OCI-LY7 (cell line): ENCODE data around the gene SIPA1L3. TPM values are rescaled to one million over a fixed set of nuclear protein-coding genes. Genes with fewer than 3 reads are reported as not detected.

Experiments
- BruUV-seq: library from RNA; stranded (reverse); fragments of 400-500 nt; replicated peaks from 2 replicates; lab custom pipeline; 2021; lab: Mats Ljungman, UMichigan
- CTCF ChIA-PET: fragments of 300-600 bp; sonication (Branson Sonifier 250); formaldehyde crosslinking; loops from one replicate; lab custom pipeline; 2022; ENCODE audit warnings: antibody characterized with exemption; ENCODE audit not compliant: unreplicated experiment; lab: Charles Lee
- POLR2A ChIA-PET: fragments of 300-600 bp; sonication (Branson Sonifier 250); formaldehyde crosslinking; loops from one replicate; lab custom pipeline; 2022; ENCODE audit warnings: antibody characterized with exemption; lab: Charles Lee
- DNase-seq: peaks from one replicate; pipeline ENCODE4 v3.0.0-alpha.2; 2015; ENCODE audit warnings: low spot score
- H2AFZ ChIP-seq: fragments of 200-600 bp; sonication (generic), shearing (Covaris generic); 2 replicates; pipeline ENCODE4 v1.6.1; 2014; ENCODE audit warnings: mild to moderate bottlenecking, antibody characterized with exemption, low read length, moderate library complexity
- H3K27ac ChIP-seq: fragments of 200-600 bp; sonication (generic); 2 replicates; pipeline ENCODE4 v1.5.1; 2014; ENCODE audit warnings: mixed run types, low read depth, mild to moderate bottlenecking, moderate library complexity, low read length, inconsistent platforms; ENCODE audit not compliant: poor library complexity, severe bottlenecking
- H3K36me3 ChIP-seq: fragments of 200-600 bp; sonication (generic); 2 replicates; pipeline ENCODE4 v1.6.1; 2014; ENCODE audit warnings: mild to moderate bottlenecking, antibody characterized with exemption, low read length, moderate library complexity, mixed read lengths; ENCODE audit not compliant: insufficient read depth
- H3K4me1 ChIP-seq: fragments of 200-600 bp; sonication (generic); 2 replicates; pipeline ENCODE4 v1.5.1; 2014; ENCODE audit warnings: mild to moderate bottlenecking, low read length; ENCODE audit not compliant: insufficient read depth, poor library complexity, severe bottlenecking
- H3K4me2 ChIP-seq: fragments of 200-600 bp; sonication (generic); 2 replicates; pipeline ENCODE4 v1.6.1; 2014; ENCODE audit warnings: mild to moderate bottlenecking, low read length
- H3K4me3 ChIP-seq: fragments of 200-600 bp; sonication (generic); 2 replicates; pipeline ENCODE4 v1.5.1; 2014; ENCODE audit warnings: mild to moderate bottlenecking, low read depth, low read length; ENCODE audit not compliant: poor library complexity, severe bottlenecking
- H3K79me2 ChIP-seq: fragments of 200-600 bp; sonication (generic); 2 replicates; pipeline ENCODE4 v1.6.1; 2016; ENCODE audit warnings: low read depth, mild to moderate bottlenecking, low read length, moderate library complexity, mixed read lengths; ENCODE audit not compliant: insufficient read depth
- H3K9me2 ChIP-seq: fragments of 200-600 bp; sonication (generic); 2 replicates; pipeline ENCODE4 v1.6.1; 2016; ENCODE audit warnings: mild to moderate bottlenecking, low read length, mixed read lengths; ENCODE audit not compliant: insufficient read depth
- H3K9me3 ChIP-seq: fragments of 200-600 bp; sonication (generic); 2 replicates; pipeline ENCODE4 v1.6.1; 2014; ENCODE audit warnings: mild to moderate bottlenecking, mixed run types, low read length, mixed read lengths
- H4K20me1 ChIP-seq: fragments of 200-600 bp; sonication (generic); 2 replicates; pipeline ENCODE4 v1.6.1; 2014; ENCODE audit warnings: mild to moderate bottlenecking, antibody characterized with exemption, low read length, moderate library complexity, mixed read lengths; ENCODE audit not compliant: insufficient read depth
- EZH2phosphoT487 ChIP-seq: fragments of 200-600 bp; sonication (generic); IDR thresholded peaks from 2 replicates; pipeline ENCODE4 v1.6.1; 2018; ENCODE audit warnings: low read depth, borderline replicate concordance, mild to moderate bottlenecking, mixed run types, antibody characterized with exemption, low read length, moderate library complexity, mixed read lengths
- intact Hi-C: fragments of 100-400 bp; cut with micrococcal nuclease; formaldehyde crosslinking; loops from one replicate; pipeline ENCODE4 v1.10.0; 2022; ENCODE audit not compliant: unreplicated experiment
- total RNA-seq, 2 experiments: library from RNA; depleted of rRNA in 1 of 2; stranded (reverse); fragments of >200 nt in 1 of 2; shearing (Covaris generic) in 1 of 2; gene quantifications; 2 replicates each; pipeline ENCODE4 v1.2.3, GENCODE V29; 2014 to 2022
- TF ChIP-seq, protein P1 (sequence below): fragments of 200-600 bp; sonication (generic); conservative IDR thresholded peaks from 2 replicates; pipeline ENCODE4 v1.5.1; 2014; ENCODE audit warnings: mild to moderate bottlenecking, antibody characterized with exemption, low read length, moderate library complexity, mixed read lengths

The SIPA1L3 gene
- total RNA-seq, 2 experiments from 2014 or later = 21.2 to 84.4 TPM

DNA sequence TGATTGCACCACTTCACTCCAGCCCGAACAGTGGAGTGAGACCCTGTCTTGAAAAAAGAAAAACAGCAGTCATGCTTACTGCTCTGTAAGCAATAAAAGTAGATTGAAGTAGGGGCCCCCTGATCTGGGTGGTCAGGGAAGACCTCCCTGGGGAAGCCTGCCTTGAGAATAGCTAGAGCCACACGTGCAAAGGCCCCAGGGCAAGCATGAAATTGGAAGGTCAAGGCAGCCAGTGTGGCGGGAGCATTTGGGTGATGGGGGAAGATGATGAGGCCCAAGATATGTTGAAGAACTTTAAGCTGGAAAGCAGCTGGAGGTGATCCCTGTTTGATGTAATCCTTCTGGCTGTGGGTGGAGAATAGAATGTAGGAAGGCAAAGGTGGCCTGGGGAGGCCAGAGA is 104.4 kb downstream of the SIPA1L3 start:
- Histone ChIP-seq H3K4me2 (no peak overlapping the region), H4K20me1 (no peaks in the 10 kb centered on the region), H3K36me3 (no peaks in the 10 kb centered on the region), H3K9me3 (no peaks in the 10 kb centered on the region), H3K27ac (no peak overlapping the region), H3K79me2 (peaks cover 5% of the 10 kb centered on the region; the same call in 1 of the 2 replicates), H3K4me1 (peaks cover 51% of the 10 kb centered on the region), H2AFZ (no peak overlapping the region), H3K9me2 (no peaks in the 10 kb centered on the region), H3K4me3 (no peak overlapping the region)
- POLR2A ChIA-PET = interaction anchor here (0.6 to 0.9 kb wide), 2 partner anchors 28 to 32 kb away, joined by 3 read pairs; no protein-coding TSS in a partner anchor
- TF ChIP-seq, protein P1, sequence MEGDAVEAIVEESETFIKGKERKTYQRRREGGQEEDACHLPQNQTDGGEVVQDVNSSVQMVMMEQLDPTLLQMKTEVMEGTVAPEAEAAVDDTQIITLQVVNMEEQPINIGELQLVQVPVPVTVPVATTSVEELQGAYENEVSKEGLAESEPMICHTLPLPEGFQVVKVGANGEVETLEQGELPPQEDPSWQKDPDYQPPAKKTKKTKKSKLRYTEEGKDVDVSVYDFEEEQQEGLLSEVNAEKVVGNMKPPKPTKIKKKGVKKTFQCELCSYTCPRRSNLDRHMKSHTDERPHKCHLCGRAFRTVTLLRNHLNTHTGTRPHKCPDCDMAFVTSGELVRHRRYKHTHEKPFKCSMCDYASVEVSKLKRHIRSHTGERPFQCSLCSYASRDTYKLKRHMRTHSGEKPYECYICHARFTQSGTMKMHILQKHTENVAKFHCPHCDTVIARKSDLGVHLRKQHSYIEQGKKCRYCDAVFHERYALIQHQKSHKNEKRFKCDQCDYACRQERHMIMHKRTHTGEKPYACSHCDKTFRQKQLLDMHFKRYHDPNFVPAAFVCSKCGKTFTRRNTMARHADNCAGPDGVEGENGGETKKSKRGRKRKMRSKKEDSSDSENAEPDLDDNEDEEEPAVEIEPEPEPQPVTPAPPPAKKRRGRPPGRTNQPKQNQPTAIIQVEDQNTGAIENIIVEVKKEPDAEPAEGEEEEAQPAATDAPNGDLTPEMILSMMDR = no peak
- no peak for TF ChIP-seq EZH2phosphoT487
- CTCF ChIA-PET = no interaction called here
- DNase-seq = no peak
- intact Hi-C loops = no loop called here
- BruUV-seq = no TSS peak

DNA sequence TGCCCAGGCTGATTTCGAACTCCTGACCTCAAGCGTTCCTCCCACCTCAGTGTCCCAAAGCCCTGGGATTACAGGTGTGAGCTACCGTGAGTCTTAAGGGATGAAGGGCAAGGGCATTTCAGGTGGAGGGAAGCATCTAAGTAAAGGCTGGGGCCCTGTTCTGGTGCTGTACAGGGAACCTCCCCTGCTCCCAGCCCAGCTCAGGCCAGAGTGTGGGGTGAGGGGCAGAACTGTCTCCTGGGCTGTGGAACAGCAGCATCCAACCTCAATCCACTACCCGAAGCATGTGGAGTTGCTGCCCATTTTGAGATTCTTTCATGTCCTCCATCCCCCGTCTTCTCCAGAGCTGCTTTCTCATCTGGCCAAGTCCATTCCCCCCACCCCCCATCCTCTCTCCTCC is 105.3 kb downstream of the SIPA1L3 start:
- no peaks in the 10 kb centered on the region for H4K20me1 ChIP-seq
- no peaks in the 10 kb centered on the region for H3K36me3 ChIP-seq
- H3K4me2 ChIP-seq = no peak overlapping the region
- H3K79me2 ChIP-seq = no peaks in the 10 kb centered on the region
- H3K9me2 ChIP-seq = no peaks in the 10 kb centered on the region
- no TSS peak for BruUV-seq
- ChIA-PET CTCF (no interaction called here), POLR2A (interaction anchor here (0.9 kb wide), 1 partner anchor 33 kb away, joined by 3 read pairs; no protein-coding TSS in a partner anchor)
- no peak overlapping the region for H3K4me3 ChIP-seq
- no peak overlapping the region for H2AFZ ChIP-seq
- no peak overlapping the region for H3K27ac ChIP-seq
- intact Hi-C loops = no loop called here
- H3K4me1 ChIP-seq = peaks cover 44% of the 10 kb centered on the region
- no peaks in the 10 kb centered on the region for H3K9me3 ChIP-seq
- TF ChIP-seq, protein P1 = no peak
- no peak for TF ChIP-seq EZH2phosphoT487
- no peak for DNase-seq

- no peaks in the 10 kb centered on the region for H3K79me2 ChIP-seq
- intact Hi-C loops = no loop called here
Observed at GRCh38 chr19:38012944-38013343, 105.9 kb downstream of the SIPA1L3 start.

More at GRCh38 chr19:38012944-38013343, 105.9 kb downstream of the SIPA1L3 start:
- Histone ChIP-seq H2AFZ (no peak overlapping the region), H4K20me1 (no peaks in the 10 kb centered on the region), H3K4me2 (no peak overlapping the region), H3K4me1 (peaks cover 40% of the 10 kb centered on the region), H3K36me3 (no peaks in the 10 kb centered on the region), H3K4me3 (no peak overlapping the region), H3K9me2 (no peaks in the 10 kb centered on the region), H3K27ac (no peak overlapping the region), H3K9me3 (no peaks in the 10 kb centered on the region)
- DNase-seq = no peak
- no TSS peak for BruUV-seq
- TF ChIP-seq, protein P1 = no peak
- no peak for TF ChIP-seq EZH2phosphoT487
- ChIA-PET POLR2A (interaction anchor here (1.1 kb wide), 1 partner anchor 64 kb away, joined by 3 read pairs; no protein-coding TSS in a partner anchor), CTCF (no interaction called here)
